ENCODE data around the gene VPREB1. TPM values are rescaled to one million over a fixed set of nuclear protein-coding genes. Genes with fewer than 3 reads are reported as not detected.
"Not testable (repeated sequence)": the region's sequence is repeated elsewhere in the genome, so short reads cannot be mapped to it uniquely, and the experiment has no call there.

Gene VPREB1
- total RNA-seq, 1 donor from 2014 or later, result not detected

DNA sequence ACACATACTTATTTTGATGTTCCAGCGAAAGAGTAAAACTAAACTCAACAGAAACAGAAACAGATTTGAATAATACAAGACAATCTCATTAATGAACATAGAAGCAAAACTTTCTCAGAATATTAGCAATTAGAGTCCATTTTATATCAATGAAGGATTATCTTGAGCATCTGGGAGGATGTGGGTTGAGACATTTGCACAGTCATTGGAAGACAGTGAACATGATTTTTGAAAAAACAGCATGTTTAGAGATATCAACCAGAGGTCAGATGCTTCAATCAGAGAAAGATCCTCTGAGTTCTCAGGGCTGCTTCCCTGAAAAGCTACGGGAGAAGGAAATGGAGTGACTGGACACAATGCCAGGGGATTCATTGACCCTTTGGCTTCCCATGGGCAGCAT is 35.9 kb upstream of the VPREB1 start:
- Mint-ChIP-seq H3K9me3 (no peaks in the 10 kb centered on the region), H3K27me3 (ENCODE audit: insufficient read depth, low read depth) (peaks cover 32% of the 10 kb centered on the region), H3K36me3 (no peaks in the 10 kb centered on the region), H3K4me1 (no peaks in the 10 kb centered on the region), H3K4me3 (no peak overlapping the region), H3K27ac (no peak overlapping the region)
- peaks cover 5% of the 10 kb centered on the region for H4K20me1 ChIP-seq (ENCODE audit: low read depth)
- no peak overlapping the region for H2AFZ ChIP-seq (replicated peaks)
- no peaks in the 10 kb centered on the region for H3K36me3 ChIP-seq
- H3K4me1 ChIP-seq, result no peaks in the 10 kb centered on the region
- no peak overlapping the region for H3K4me3 ChIP-seq
- H3K79me2 ChIP-seq (ENCODE audit: low read depth), result no peaks in the 10 kb centered on the region
- no peak overlapping the region for H3K9ac ChIP-seq
- no peak for DNase-seq (ENCODE audit: low spot score)
- H3K4me2 ChIP-seq, result no peak overlapping the region
- H3K27me3 ChIP-seq, result peaks cover 100% of the 10 kb centered on the region
- H3F3A ChIP-seq (ENCODE audit: low read depth), result no peaks in the 10 kb centered on the region
- no peak overlapping the region for H3K27ac ChIP-seq
- no peaks in the 10 kb centered on the region for H3K9me3 ChIP-seq (ENCODE audit: low read depth)
- TF ChIP-seq, protein P1, sequence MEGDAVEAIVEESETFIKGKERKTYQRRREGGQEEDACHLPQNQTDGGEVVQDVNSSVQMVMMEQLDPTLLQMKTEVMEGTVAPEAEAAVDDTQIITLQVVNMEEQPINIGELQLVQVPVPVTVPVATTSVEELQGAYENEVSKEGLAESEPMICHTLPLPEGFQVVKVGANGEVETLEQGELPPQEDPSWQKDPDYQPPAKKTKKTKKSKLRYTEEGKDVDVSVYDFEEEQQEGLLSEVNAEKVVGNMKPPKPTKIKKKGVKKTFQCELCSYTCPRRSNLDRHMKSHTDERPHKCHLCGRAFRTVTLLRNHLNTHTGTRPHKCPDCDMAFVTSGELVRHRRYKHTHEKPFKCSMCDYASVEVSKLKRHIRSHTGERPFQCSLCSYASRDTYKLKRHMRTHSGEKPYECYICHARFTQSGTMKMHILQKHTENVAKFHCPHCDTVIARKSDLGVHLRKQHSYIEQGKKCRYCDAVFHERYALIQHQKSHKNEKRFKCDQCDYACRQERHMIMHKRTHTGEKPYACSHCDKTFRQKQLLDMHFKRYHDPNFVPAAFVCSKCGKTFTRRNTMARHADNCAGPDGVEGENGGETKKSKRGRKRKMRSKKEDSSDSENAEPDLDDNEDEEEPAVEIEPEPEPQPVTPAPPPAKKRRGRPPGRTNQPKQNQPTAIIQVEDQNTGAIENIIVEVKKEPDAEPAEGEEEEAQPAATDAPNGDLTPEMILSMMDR (IDR thresholded peaks at IDR 0.05), result no peak
- no peak for TF ChIP-seq EZH2phosphoT487 (IDR thresholded peaks at IDR 0.05)
- no peak for TF ChIP-seq EZH2 (IDR thresholded peaks at IDR 0.05)

- not testable (repeated sequence) for H2AFZ ChIP-seq (replicated peaks); H3K9me3 ChIP-seq (ENCODE audit: low read depth); H3K27ac ChIP-seq; H3K4me1 ChIP-seq; H3K79me2 ChIP-seq (ENCODE audit: low read depth); H3K27ac Mint-ChIP-seq; H3K36me3 ChIP-seq; H3K4me3 ChIP-seq; H3F3A ChIP-seq (ENCODE audit: low read depth); H3K4me2 ChIP-seq; H3K9me3 Mint-ChIP-seq; H3K36me3 Mint-ChIP-seq; H3K4me1 Mint-ChIP-seq; H3K9ac ChIP-seq; DNase-seq (ENCODE audit: low spot score); H4K20me1 ChIP-seq (ENCODE audit: low read depth); H3K4me3 Mint-ChIP-seq
- H3K27me3 ChIP-seq, result peaks cover 100% of the 10 kb centered on the region
- H3K27me3 Mint-ChIP-seq (ENCODE audit: insufficient read depth, low read depth), result peaks cover 32% of the 10 kb centered on the region
These were observed 35.4 kb upstream of the VPREB1 start for GRCh38 chr22:22209080-22209640.

DNA sequence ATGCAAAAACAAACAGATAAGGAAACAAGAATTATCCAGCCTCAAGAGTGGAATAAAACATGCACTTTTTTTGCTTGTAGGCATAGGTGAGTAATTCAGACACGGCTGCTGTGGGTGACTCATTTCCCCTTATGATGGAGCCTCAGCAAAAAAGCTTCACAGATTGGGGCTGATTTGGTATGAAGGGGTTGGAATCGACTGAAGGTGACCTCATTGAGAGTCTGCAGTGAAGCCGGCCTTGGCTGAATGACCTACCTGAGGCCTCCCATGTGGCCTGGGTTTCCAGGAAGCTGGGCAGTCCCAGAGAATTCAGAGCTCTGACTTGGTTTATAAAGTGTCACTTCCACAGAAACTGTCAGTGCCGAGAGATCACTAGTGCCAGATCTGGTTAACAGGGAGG is 34.2 kb upstream of the VPREB1 start:
- no peaks in the 10 kb centered on the region for H3K9me3 Mint-ChIP-seq
- no peak overlapping the region for H3K27ac Mint-ChIP-seq
- no peaks in the 10 kb centered on the region for H3K4me1 ChIP-seq
- H3K36me3 Mint-ChIP-seq, result no peaks in the 10 kb centered on the region
- H3K27me3 Mint-ChIP-seq (ENCODE audit: insufficient read depth, low read depth), result peaks cover 30% of the 10 kb centered on the region
- peaks cover 5% of the 10 kb centered on the region for H4K20me1 ChIP-seq (ENCODE audit: low read depth)
- no peaks in the 10 kb centered on the region for H3F3A ChIP-seq (ENCODE audit: low read depth)
- no peaks in the 10 kb centered on the region for H3K4me1 Mint-ChIP-seq
- H3K27me3 ChIP-seq, result peaks cover 100% of the 10 kb centered on the region
- DNase-seq (ENCODE audit: low spot score), result no peak
- no peak overlapping the region for H3K4me3 ChIP-seq
- H3K27ac ChIP-seq, result no peak overlapping the region
- no peak overlapping the region for H3K4me2 ChIP-seq
- H3K4me3 Mint-ChIP-seq, result no peak overlapping the region
- H3K79me2 ChIP-seq (ENCODE audit: low read depth), result no peaks in the 10 kb centered on the region
- H3K9ac ChIP-seq, result no peak overlapping the region
- no peak for TF ChIP-seq EZH2 (IDR thresholded peaks at IDR 0.05)
- no peak for TF ChIP-seq EZH2phosphoT487 (IDR thresholded peaks at IDR 0.05)
- TF ChIP-seq, protein P1 (IDR thresholded peaks at IDR 0.05), result no peak
- no peak overlapping the region for H2AFZ ChIP-seq (replicated peaks)
- H3K9me3 ChIP-seq (ENCODE audit: low read depth), result no peaks in the 10 kb centered on the region
- no peaks in the 10 kb centered on the region for H3K36me3 ChIP-seq

GRCh38 chr22:22210889-22211833 is 33.4 kb upstream of the VPREB1 start:
- peaks cover 33% of the 10 kb centered on the region for H3K27me3 Mint-ChIP-seq (ENCODE audit: insufficient read depth, low read depth)
- H3K27ac ChIP-seq, result no peak overlapping the region
- peaks cover 8% of the 10 kb centered on the region for H4K20me1 ChIP-seq (ENCODE audit: low read depth)
- H3K4me2 ChIP-seq, result no peak overlapping the region
- peaks cover 100% of the 10 kb centered on the region for H3K27me3 ChIP-seq
- no peak overlapping the region for H3K4me3 Mint-ChIP-seq
- no peaks in the 10 kb centered on the region for H3K36me3 ChIP-seq
- no peak overlapping the region for H3K9ac ChIP-seq
- no peaks in the 10 kb centered on the region for H3K4me1 ChIP-seq
- no peaks in the 10 kb centered on the region for H3K9me3 ChIP-seq (ENCODE audit: low read depth)
- H3K4me1 Mint-ChIP-seq, result no peaks in the 10 kb centered on the region
- no peaks in the 10 kb centered on the region for H3K79me2 ChIP-seq (ENCODE audit: low read depth)
- no peak for DNase-seq (ENCODE audit: low spot score)
- H2AFZ ChIP-seq (replicated peaks), result no peak overlapping the region
- no peaks in the 10 kb centered on the region for H3K9me3 Mint-ChIP-seq
- no peak for TF ChIP-seq EZH2 (IDR thresholded peaks at IDR 0.05)
- no peak for TF ChIP-seq EZH2phosphoT487 (IDR thresholded peaks at IDR 0.05)
- TF ChIP-seq, protein P1 (IDR thresholded peaks at IDR 0.05), result no peak
- no peaks in the 10 kb centered on the region for H3F3A ChIP-seq (ENCODE audit: low read depth)
- no peak overlapping the region for H3K27ac Mint-ChIP-seq
- H3K4me3 ChIP-seq, result no peak overlapping the region
- H3K36me3 Mint-ChIP-seq, result no peaks in the 10 kb centered on the region

Data from neural progenitor cell (in vitro differentiated cells).